IMR-90 (cell line): Measurements from ENCODE around the gene C21orf58. TPM values are rescaled to one million over a fixed set of nuclear protein-coding genes. Genes with fewer than 3 reads are reported as not detected.

ENCODE experiments used
- ATAC-seq: fragments of 200-7000 bp; cut with Tn5 transposase; 2 replicates; pipeline ENCODE4 v1.9.1; 2020; ENCODE audit warnings: low read depth, mild to moderate bottlenecking, moderate library complexity
- BruUV-seq: library from RNA; stranded (reverse); fragments of 400-500 nt; replicated peaks from 2 replicates; lab custom pipeline; 2021; lab: Mats Ljungman, UMichigan
- CTCF ChIA-PET: fragments of 300-600 bp; formaldehyde crosslinking; extraction: SDS; loops from one replicate; lab custom pipeline; 2021; ENCODE audit warnings: antibody characterized with exemption; lab: Yijun Ruan, JAX
- POLR2A ChIA-PET: fragments of 300-600 bp; sonication (Branson Sonifier 250); formaldehyde crosslinking; loops from one replicate; lab custom pipeline; 2022; ENCODE audit warnings: antibody characterized with exemption; ENCODE audit not compliant: unreplicated experiment; lab: Charles Lee
- DNase-seq: peaks from one replicate; pipeline ENCODE4 v3.0.0; 2013
- H2AFZ ChIP-seq: replicated peaks from 2 replicates; pipeline ENCODE3; 2013; ENCODE audit warnings: low read length, mild to moderate bottlenecking; ENCODE audit not compliant: poor library complexity
- H2AK5ac ChIP-seq: 2 replicates; pipeline ENCODE4 v1.6.1; 2013; ENCODE audit warnings: low read depth, low read length, inconsistent platforms
- H2AK9ac ChIP-seq: replicated peaks from 2 replicates; pipeline ENCODE3; 2013; ENCODE audit warnings: mild to moderate bottlenecking, low read depth, low read length, moderate library complexity; ENCODE audit not compliant: poor library complexity
- H2BK120ac ChIP-seq: 2 replicates; pipeline ENCODE4 v1.6.1; 2013; ENCODE audit warnings: low read depth, low read length, inconsistent platforms
- H2BK15ac ChIP-seq: 3 replicates; pipeline ENCODE4 v1.6.1; 2013; ENCODE audit warnings: low read depth, low read length, inconsistent platforms
- H2BK20ac ChIP-seq: 2 replicates; pipeline ENCODE4 v1.6.1; 2013; ENCODE audit warnings: low read depth, mild to moderate bottlenecking, inconsistent platforms, low read length, moderate library complexity
- H2BK5ac ChIP-seq: 2 replicates; pipeline ENCODE4 v1.6.1; 2013; ENCODE audit warnings: mild to moderate bottlenecking, low read depth, low read length, inconsistent platforms; ENCODE audit not compliant: poor library complexity, severe bottlenecking
- H3K14ac ChIP-seq: replicated peaks from 2 replicates; pipeline ENCODE4 v1.6.1; 2013; ENCODE audit warnings: low read depth, low read length, inconsistent platforms
- H3K18ac ChIP-seq: 2 replicates; pipeline ENCODE4 v1.6.1; 2013; ENCODE audit warnings: low read depth, low read length, control low read depth
- H3K23ac ChIP-seq: 2 replicates; pipeline ENCODE4 v1.6.1; 2013; ENCODE audit warnings: low read depth, low read length, inconsistent platforms
- H3K27ac ChIP-seq: 2 replicates; pipeline ENCODE4 v1.5.1; 2013; ENCODE audit warnings: mild to moderate bottlenecking, control low read depth, low read length; ENCODE audit not compliant: insufficient read depth
- H3K27me3 ChIP-seq: 2 replicates; pipeline ENCODE4 v1.6.1; 2013; ENCODE audit warnings: low read length; ENCODE audit not compliant: control insufficient read depth, insufficient read depth
- H3K36me3 ChIP-seq: 2 replicates; pipeline ENCODE4 v1.6.1; 2013; ENCODE audit warnings: low read length, mixed read lengths; ENCODE audit not compliant: control insufficient read depth, insufficient read depth
- H3K4ac ChIP-seq: 2 replicates; pipeline ENCODE4 v1.6.1; 2013; ENCODE audit warnings: low read depth, low read length, inconsistent platforms
- H3K4me1 ChIP-seq: 2 replicates; pipeline ENCODE4 v1.6.1; 2013; ENCODE audit warnings: low read length, mixed read lengths; ENCODE audit not compliant: control insufficient read depth, insufficient read depth
- H3K4me2 ChIP-seq: 2 replicates; pipeline ENCODE4 v1.6.1; 2013; ENCODE audit warnings: low read depth, mild to moderate bottlenecking, control low read depth, low read length, moderate library complexity
- H3K4me3 ChIP-seq: 2 replicates; pipeline ENCODE4 v1.5.1; 2013; ENCODE audit warnings: low read depth, mild to moderate bottlenecking, control low read depth, low read length, moderate library complexity; ENCODE audit not compliant: insufficient read depth
- H3K56ac ChIP-seq: 2 replicates; pipeline ENCODE4 v1.6.1; 2013; ENCODE audit warnings: low read length, inconsistent platforms; ENCODE audit not compliant: insufficient read depth; ENCODE audit errors: extremely low read depth
- H3K79me1 ChIP-seq, 2 experiments: 2 replicates each; pipeline ENCODE4 v1.6.1; 2013; ENCODE audit warnings: low read length in 2 of 2, inconsistent platforms in 1 of 2, low read depth in 1 of 2
- H3K9ac ChIP-seq: 2 replicates; pipeline ENCODE4 v1.6.1; 2013; ENCODE audit warnings: low read depth, low read length, control low read depth
- H3K9me1 ChIP-seq: 2 replicates; pipeline ENCODE4 v1.6.1; 2013; ENCODE audit warnings: low read length, inconsistent platforms; ENCODE audit not compliant: insufficient read depth
- H3K9me3 ChIP-seq: 2 replicates; pipeline ENCODE4 v1.6.1; 2013; ENCODE audit warnings: low read length; ENCODE audit not compliant: control insufficient read depth, insufficient read depth
- H4K20me1 ChIP-seq: 2 replicates; pipeline ENCODE4 v1.6.1; 2013; ENCODE audit warnings: low read length, inconsistent platforms; ENCODE audit not compliant: insufficient read depth
- H4K5ac ChIP-seq: 2 replicates; pipeline ENCODE4 v1.6.1; 2013; ENCODE audit warnings: mild to moderate bottlenecking, low read depth, low read length, control low read depth
- H4K8ac ChIP-seq, 2 experiments: 2 replicates each; pipeline ENCODE4 v1.6.1; 2013; ENCODE audit warnings: low read depth in 2 of 2, low read length in 2 of 2, control low read depth in 1 of 2, inconsistent platforms in 1 of 2
- H4K91ac ChIP-seq: 2 replicates; pipeline ENCODE4 v1.6.1; 2013; ENCODE audit warnings: low read depth, low read length, inconsistent platforms; ENCODE audit not compliant: insufficient read depth
- BHLHE40 ChIP-seq: fragments of 150-350 bp; IDR thresholded peaks from 2 replicates; pipeline ENCODE4 v1.6.1; 2016; ENCODE audit warnings: mild to moderate bottlenecking, low read depth, low read length
- CEBPB ChIP-seq: IDR thresholded peaks from 2 replicates; pipeline ENCODE4 v1.6.1; 2012; ENCODE audit warnings: low read depth, low read length, improper control_type of control experiment
- CHD1 ChIP-seq: IDR thresholded peaks from 2 replicates; pipeline ENCODE4 v1.6.1; 2012; ENCODE audit warnings: low read depth, low read length, improper control_type of control experiment
- CTCF ChIP-seq: conservative IDR thresholded peaks from 2 replicates; pipeline ENCODE4 v1.5.1; 2012; ENCODE audit warnings: mild to moderate bottlenecking, low read depth, low read length, improper control_type of control experiment
- ELK1 ChIP-seq: fragments of 150-350 bp; IDR thresholded peaks from 2 replicates; pipeline ENCODE4 v1.6.1; 2016; ENCODE audit warnings: low read depth, mild to moderate bottlenecking, low read length, moderate library complexity, borderline replicate concordance
- FOS ChIP-seq: fragments of 150-350 bp; IDR thresholded peaks from 2 replicates; pipeline ENCODE4 v1.6.1; 2016; ENCODE audit warnings: low read depth, low read length
- MAFK ChIP-seq: IDR thresholded peaks from 2 replicates; pipeline ENCODE4 v1.6.1; 2012; ENCODE audit warnings: low read depth, low read length, improper control_type of control experiment
- MAZ ChIP-seq: IDR thresholded peaks from 2 replicates; pipeline ENCODE4 v1.6.1; 2012; ENCODE audit warnings: low read depth, mild to moderate bottlenecking, low read length, improper control_type of control experiment, moderate library complexity, borderline replicate concordance
- MXI1 ChIP-seq: IDR thresholded peaks from 2 replicates; pipeline ENCODE4 v1.6.1; 2012; ENCODE audit warnings: low read depth, mild to moderate bottlenecking, low read length, moderate library complexity, borderline replicate concordance
- NFE2L2 ChIP-seq: fragments of 150-350 bp; IDR thresholded peaks from 2 replicates; pipeline ENCODE4 v1.6.1; 2016; ENCODE audit warnings: low read depth, mild to moderate bottlenecking, low read length
- POLR2A ChIP-seq: IDR thresholded peaks from 2 replicates; pipeline ENCODE4 v1.6.1; 2012; ENCODE audit warnings: mild to moderate bottlenecking, low read depth, low read length
- RAD21 ChIP-seq: IDR thresholded peaks from 2 replicates; pipeline ENCODE4 v1.6.1; 2012; ENCODE audit warnings: low read length, improper control_type of control experiment
- RFX5 ChIP-seq: IDR thresholded peaks from 2 replicates; pipeline ENCODE4 v1.8.0; 2012; ENCODE audit warnings: low read depth, mild to moderate bottlenecking, low read length, moderate library complexity
- SMC3 ChIP-seq: fragments of 150-350 bp; IDR thresholded peaks from 2 replicates; pipeline ENCODE4 v1.6.1; 2016; ENCODE audit warnings: low read depth, mild to moderate bottlenecking, antibody characterized with exemption, low read length, moderate library complexity
- USF2 ChIP-seq: fragments of 150-350 bp; IDR thresholded peaks from 2 replicates; pipeline ENCODE4 v1.6.1; 2017; ENCODE audit warnings: mild to moderate bottlenecking, antibody characterized with exemption, low read length, low read depth
- WGBS, 2 experiments: methylation state at CpG; one replicate each; pipeline versions ENCODE4 v1.1.5 to v1.1.7; 2013; ENCODE audit warnings: missing lambda C conversion rate in 2 of 2; ENCODE audit not compliant: insufficient read length in 1 of 2; ENCODE audit errors: extremely low coverage in 2 of 2; 5-methylcytosine and 5-hydroxymethylcytosine counted together
- dilution Hi-C: fragments of 300-500 bp; cut with HindIII; formaldehyde crosslinking; loops from one replicate; pipeline ENCODE4 v1.14.3; 2018; ENCODE audit warnings: low sequenced_read_pairs; ENCODE audit not compliant: unreplicated experiment
- in situ Hi-C: fragments of 300-500 bp; cut with MboI; formaldehyde crosslinking; loops from 3 replicates; pipeline ENCODE4 v1.14.3; 2019; ENCODE audit warnings: low sequenced_read_pairs, inconsistent platforms, mixed read lengths
- intact Hi-C: fragments of 100-400 bp; cut with micrococcal nuclease; formaldehyde crosslinking; loops from 2 replicates; pipeline ENCODE4 v1.10.0; 2022
- polyA plus RNA-seq, 3 experiments: library from polyadenylated mRNA; depleted of rRNA; stranded (reverse); fragments of >200 nt; gene quantifications; 2 replicates each; pipeline ENCODE4 v1.2.3, GENCODE V29; 2012; ENCODE audit warnings: low replicate concordance in 1 of 3
- total RNA-seq: library from RNA; depleted of rRNA; stranded (reverse); fragments of >200 nt; gene quantifications from 2 replicates; pipeline ENCODE4 v1.2.3, GENCODE V29; 2012

C21orf58 gene
- total and polyA plus RNA-seq, 2 of the 4 experiments (the other 2 are of a cell fraction): 2.7 to 6.2 TPM

GRCh38 chr21:46354046-46354445, 30.4 kb upstream of the C21orf58 start (continued):
- TF ChIP-seq RFX5: no peak

GRCh38 chr21:46352913-46353312, 29.2 kb upstream of the C21orf58 start:
- H2AFZ ChIP-seq: no peak overlapping the region
- no TSS peak for BruUV-seq
- POLR2A ChIA-PET: no interaction called here
- no peak overlapping the region for H3K56ac ChIP-seq
- dilution Hi-C loops: no loop called here
- no peak for ATAC-seq
- no peak for DNase-seq
- no peak overlapping the region for H4K91ac ChIP-seq
- H3K79me1 ChIP-seq: peaks cover 3 to 5% of the 10 kb centered on the region in 2 experiments; a peak in 3 of 4 replicates
- no peak overlapping the region for H3K18ac ChIP-seq
- H3K9ac ChIP-seq: no peak overlapping the region
- no peak overlapping the region for H3K27ac ChIP-seq
- H2BK120ac ChIP-seq: no peak overlapping the region
- no peak overlapping the region for H3K23ac ChIP-seq
- H2BK15ac ChIP-seq: no peak overlapping the region
- no peaks in the 10 kb centered on the region; the same call in 1 of the 2 replicates for H3K9me1 ChIP-seq
- H3K4me1 ChIP-seq: no peaks in the 10 kb centered on the region
- peaks cover 81% of the 10 kb centered on the region for H3K36me3 ChIP-seq
- intact Hi-C loops: no loop called here
- H4K8ac ChIP-seq: no peak overlapping the region
- no peak overlapping the region for H2AK5ac ChIP-seq
- H2AK9ac ChIP-seq: no peak overlapping the region
- no peak overlapping the region for H3K4me3 ChIP-seq
- H3K4ac ChIP-seq: no peak overlapping the region
- no peak overlapping the region for H4K5ac ChIP-seq
- no peaks in the 10 kb centered on the region for H3K9me3 ChIP-seq
- H3K27me3 ChIP-seq: no peaks in the 10 kb centered on the region
- CTCF ChIA-PET: no interaction called here
- no peak overlapping the region for H2BK5ac ChIP-seq
- no peak overlapping the region for H3K4me2 ChIP-seq
- in situ Hi-C loops: no loop called here
- no peak overlapping the region for H3K14ac ChIP-seq
- H2BK20ac ChIP-seq: no peak overlapping the region
- no peaks in the 10 kb centered on the region; the same call in 1 of the 2 replicates for H4K20me1 ChIP-seq
- 95% methylated on average over 8 of the region's 14 CpGs; no CpG with 5 or more reads in 1 of the 2 experiments for WGBS, 2 experiments
- TF ChIP-seq BHLHE40 (no peak), MXI1 (no peak), NFE2L2 (no peak), CHD1 (no peak), RFX5 (no peak), CEBPB (no peak), CTCF (no peak), POLR2A (no peak), MAZ (no peak), SMC3 (no peak), MAFK (no peak), USF2 (no peak), ELK1 (no peak), FOS (no peak), RAD21 (no peak)
